Esophagus squamous epithelium (tissue), 4 donors: ENCODE measurements around the gene POLR2E.

ENCODE experiments used
- CTCF ChIP-seq, 6 experiments: fragments of 450-650 bp in 4 of 6; fragments of 200-600 bp in 2 of 6; sonication (generic) in 2 of 6; IDR thresholded peaks; one replicate each; pipeline ENCODE4 v1.5.1; 2016 to 2019; ENCODE audit warnings: antibody characterized with exemption in 6 of 6, mild to moderate bottlenecking in 4 of 6, moderate library complexity in 4 of 6
- POLR2A ChIP-seq, 4 donors: fragments of 450-650 bp; IDR thresholded peaks; one replicate each; pipeline ENCODE4 v1.6.1; 2017; ENCODE audit warnings: antibody characterized with exemption in 4 of 4, mild to moderate bottlenecking in 4 of 4, moderate library complexity in 3 of 4

DNA sequence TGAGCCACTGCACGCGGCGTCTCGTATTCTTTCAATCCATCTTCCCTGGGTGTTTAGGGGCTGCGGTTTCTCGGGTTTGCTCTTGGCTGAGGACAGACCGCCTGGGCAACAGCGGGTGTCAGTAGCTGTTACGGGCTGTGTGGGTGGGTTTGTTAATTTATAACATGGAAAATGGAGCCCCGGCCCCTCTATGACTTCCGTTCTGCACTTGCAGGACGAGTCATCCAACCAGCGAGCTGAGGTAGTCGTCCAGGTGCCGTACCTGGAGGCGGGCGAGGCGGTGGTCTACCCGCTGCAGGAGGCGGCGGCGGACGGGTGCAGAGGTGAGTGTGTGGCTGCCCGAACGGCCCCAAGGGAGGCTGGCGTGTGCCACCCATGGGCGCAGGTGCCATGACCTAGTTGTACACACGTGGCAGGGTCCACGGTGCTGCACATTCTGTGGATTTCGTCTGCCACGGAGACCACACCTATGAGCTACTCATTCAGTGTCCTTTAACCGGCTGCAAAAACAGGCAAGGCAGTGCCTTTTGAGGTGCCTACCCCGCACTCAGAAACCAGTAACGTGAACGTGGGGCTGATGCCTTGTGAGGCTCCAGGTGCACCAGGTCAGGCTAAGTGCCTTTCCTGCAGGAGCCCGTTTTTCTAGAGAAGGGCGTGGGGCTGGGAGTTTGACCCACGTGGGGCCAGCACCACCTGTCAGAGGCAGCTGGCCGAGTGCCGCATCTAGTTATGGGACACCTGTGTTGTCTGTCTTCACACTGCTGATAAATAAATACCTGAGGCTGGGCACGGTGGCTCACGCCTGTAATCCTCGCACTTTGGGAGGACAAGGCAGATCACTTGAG, 10.9 kb downstream of the POLR2E start:
- no peak for TF ChIP-seq POLR2A (IDR thresholded peaks at IDR 0.05)
- TF ChIP-seq CTCF (IDR thresholded peaks at IDR 0.05) = no peak
